K562 (cell line): ENCODE measurements around the gene DDRGK1. TPM values are rescaled to one million over a fixed set of nuclear protein-coding genes. Genes with fewer than 3 reads are reported as not detected.

Experiments used
- ATAC-seq: fragments of 200-7000 bp; cut with Tn5 transposase; 3 replicates; pipeline ENCODE4 v1.9.1; 2020; ENCODE audit warnings: moderate library complexity
- BruUV-seq: library from RNA; stranded (reverse); fragments of 400-500 nt; replicated peaks from 2 replicates; lab custom pipeline; 2021; lab: Mats Ljungman, UMichigan
- CTCF ChIA-PET: fragments of 300-600 bp; formaldehyde crosslinking; extraction: SDS; loops from one replicate; lab custom pipeline; 2021; ENCODE audit warnings: low intra/inter-chr PET ratio; lab: Yijun Ruan, JAX
- POLR2A ChIA-PET: fragments of 300-600, 350-650 bp; sonication (Branson Sonifier 250); formaldehyde crosslinking; extraction: SDS; loops from one replicate; lab custom pipeline; 2021; ENCODE audit warnings: antibody characterized with exemption, inconsistent platforms; lab: Yijun Ruan, JAX
- DNase-seq, 4 experiments: peaks; one replicate each; pipeline versions ENCODE4 v3.0.0 to v3.0.0-alpha.2; 2011 to 2018; ENCODE audit warnings: low spot score in 3 of 4, mixed read lengths in 3 of 4; ENCODE audit errors: extremely low read depth in 1 of 4
- FAIRE-seq: peaks from 2 replicates; lab custom pipeline; 2011; peaks lifted over from hg19 to GRCh38; lab: Jason Lieb, UNC
- H2AFZ ChIP-seq: 2 replicates; pipeline ENCODE4 v1.6.0; 2011; ENCODE audit warnings: low read depth, low read length, control low read depth, inconsistent platforms
- H3K27ac ChIP-seq: fragments of 200-600 bp; 3 replicates; pipeline ENCODE4 v1.8.0; 2011; ENCODE audit warnings: low read depth, mild to moderate bottlenecking, control low read depth, inconsistent platforms, low read length, moderate library complexity, mixed read lengths; ENCODE audit errors: extremely low read depth
- H3K27me3 ChIP-seq, 2 experiments: fragments of 300-600 bp in 1 of 2; 2 replicates in 1 of 2; 3 replicates in 1 of 2; pipeline versions ENCODE4 v1.6.0 to v1.8.0; 2011; ENCODE audit warnings: inconsistent platforms in 2 of 2, low read length in 2 of 2, mild to moderate bottlenecking in 1 of 2, mixed read lengths in 1 of 2, moderate library complexity in 1 of 2; ENCODE audit not compliant: control insufficient read depth in 2 of 2, insufficient read depth in 2 of 2
- H3K36me3 ChIP-seq: fragments of 300-600 bp; 3 replicates; pipeline ENCODE4 v1.8.0; 2011; ENCODE audit warnings: mild to moderate bottlenecking, low read length, inconsistent platforms; ENCODE audit not compliant: control insufficient read depth, insufficient read depth
- H3K4me1 ChIP-seq, 2 experiments: fragments of 200-600 bp in 1 of 2; replicated peaks in 1 of 2; 2 replicates in 1 of 2; 3 replicates in 1 of 2; pipeline versions ENCODE4 v1.5.1 to v1.8.0; 2011; ENCODE audit warnings: inconsistent platforms in 2 of 2, low read length in 2 of 2, mild to moderate bottlenecking in 1 of 2, mixed read lengths in 1 of 2, moderate library complexity in 1 of 2; ENCODE audit not compliant: control insufficient read depth in 2 of 2, insufficient read depth in 2 of 2
- H3K4me2 ChIP-seq: 2 replicates; pipeline ENCODE4 v1.6.1; 2011; ENCODE audit warnings: low read length, control low read depth, inconsistent platforms, mixed read lengths; ENCODE audit not compliant: insufficient read depth
- H3K4me3 ChIP-seq: fragments of 200-600 bp; sonication (generic), shearing (Covaris generic); 2 replicates; pipeline ENCODE4 v1.5.1; 2016; ENCODE audit warnings: control low read depth, inconsistent platforms
- H3K79me2 ChIP-seq: fragments of 200-600 bp; 3 replicates; pipeline ENCODE4 v1.8.0; 2011; ENCODE audit warnings: low read length, inconsistent platforms; ENCODE audit not compliant: control insufficient read depth, insufficient read depth
- H3K9ac ChIP-seq, 2 experiments: 2 replicates each; pipeline versions ENCODE4 v1.6.0 to v1.6.1; 2011; ENCODE audit warnings: low read depth in 2 of 2, low read length in 2 of 2, control low read depth in 1 of 2, inconsistent platforms in 1 of 2, mild to moderate bottlenecking in 1 of 2, mixed read lengths in 1 of 2; ENCODE audit not compliant: insufficient read depth in 1 of 2
- H3K9me1 ChIP-seq: one replicate; pipeline ENCODE4 v1.6.0; 2011; ENCODE audit warnings: inconsistent platforms, mild to moderate bottlenecking, low read length, moderate library complexity; ENCODE audit not compliant: control insufficient read depth, insufficient read depth
- H3K9me3 ChIP-seq: replicated peaks from 2 replicates; pipeline ENCODE4 v1.5.1; 2011; ENCODE audit warnings: low read depth, low read length, inconsistent platforms; ENCODE audit not compliant: control insufficient read depth, insufficient read depth
- H4K20me1 ChIP-seq: replicated peaks from 2 replicates; pipeline ENCODE4 v1.6.1; 2011; ENCODE audit warnings: low read length, inconsistent platforms, mixed read lengths; ENCODE audit not compliant: control insufficient read depth, insufficient read depth
- ARID2 ChIP-seq: fragments of 450-650 bp; IDR thresholded peaks from 2 replicates; pipeline ENCODE4 v1.6.1; 2017; ENCODE audit warnings: antibody characterized with exemption, mild to moderate bottlenecking
- BRF1 ChIP-seq: IDR thresholded peaks from 3 replicates; pipeline ENCODE4 v1.6.1; 2011; ENCODE audit warnings: borderline replicate concordance, mild to moderate bottlenecking; ENCODE audit not compliant: insufficient read length; ENCODE audit errors: extremely low read depth
- GABPB2 ChIP-seq: fragments of 250-450 bp; sonication (Bioruptor Pico); conservative IDR thresholded peaks from 2 replicates; pipeline ENCODE4 v1.5.1; 2021; ENCODE audit warnings: mild to moderate bottlenecking
- HMG20B ChIP-seq: fragments of 250-450 bp; sonication (Bioruptor Pico); IDR thresholded peaks from 2 replicates; pipeline ENCODE4 v1.5.0; 2021; ENCODE audit warnings: mild to moderate bottlenecking
- L3MBTL2 ChIP-seq: fragments of 450-650 bp; IDR thresholded peaks from 2 replicates; pipeline ENCODE4 v1.6.1; 2016; ENCODE audit warnings: mild to moderate bottlenecking, moderate library complexity
- MCM3 ChIP-seq: fragments of 450-650 bp; IDR thresholded peaks from 2 replicates; pipeline ENCODE4 v1.6.1; 2016
- POLR2AphosphoS2 ChIP-seq: IDR thresholded peaks from 2 replicates; pipeline ENCODE4 v1.6.1; 2012; ENCODE audit warnings: low read length, improper control_type of control experiment
- POLR3G ChIP-seq: IDR thresholded peaks from 2 replicates; pipeline ENCODE4 v1.6.1; 2011; ENCODE audit not compliant: insufficient read length, insufficient replicate concordance; ENCODE audit errors: extremely low read depth
- PTRF ChIP-seq: fragments of 450-650 bp; IDR thresholded peaks from 2 replicates; pipeline ENCODE4 v1.6.1; 2016; ENCODE audit warnings: mild to moderate bottlenecking, missing genetic modification characterization, missing compliant biosample characterization
- RHOXF2B ChIP-seq: fragments of 250-450 bp; sonication (Bioruptor Pico); conservative IDR thresholded peaks from 2 replicates; pipeline ENCODE4 v1.5.1; 2021
- SIX5 ChIP-seq, 2 experiments: IDR thresholded peaks; 2 replicates each; pipeline ENCODE4 v1.6.1; 2011; ENCODE audit warnings: low read length in 2 of 2, borderline replicate concordance in 1 of 2, low read depth in 1 of 2, mild to moderate bottlenecking in 1 of 2, moderate library complexity in 1 of 2; ENCODE audit not compliant: insufficient read depth in 1 of 2
- SPI1 ChIP-seq: IDR thresholded peaks from 2 replicates; pipeline ENCODE4 v1.6.1; 2011; ENCODE audit warnings: low read depth, low read length, control low read depth, borderline replicate concordance
- TSC22D4 ChIP-seq: fragments of 450-650 bp; IDR thresholded peaks from 2 replicates; pipeline ENCODE4 v1.6.1; 2016; ENCODE audit warnings: missing genetic modification characterization, missing biosample characterization, control low read depth
- ZNF239 ChIP-seq: fragments of 250-450 bp; sonication (Bioruptor Pico); IDR thresholded peaks from 2 replicates; pipeline ENCODE4 v1.4.0; 2020; ENCODE audit warnings: mild to moderate bottlenecking
- ZNF57 ChIP-seq: fragments of 450-650 bp; formaldehyde crosslinking; IDR thresholded peaks from 2 replicates; pipeline ENCODE4 v1.4.0; 2020; ENCODE audit warnings: mild to moderate bottlenecking, moderate library complexity
- ZNF668 ChIP-seq: fragments of 250-450 bp; sonication (Bioruptor Pico); IDR thresholded peaks from 2 replicates; pipeline ENCODE4 v1.8.0; 2022; ENCODE audit warnings: mild to moderate bottlenecking, inconsistent platforms
- WGBS: fragments of 100-300 bp; shearing (Covaris generic); methylation state at CpG from one replicate; pipeline ENCODE4 v1.1.6; 2016; ENCODE audit warnings: low coverage, mixed read lengths; ENCODE audit not compliant: insufficient coverage; ENCODE audit errors: missing lambda C conversion rate; 5-methylcytosine and 5-hydroxymethylcytosine counted together
- in situ Hi-C: fragments of 300-500 bp; cut with MboI; formaldehyde crosslinking; loops from 4 replicates; pipeline ENCODE4 v1.15.0; 2018; ENCODE audit warnings: inconsistent platforms, mixed read lengths
- intact Hi-C: fragments of 100-400 bp; cut with micrococcal nuclease; formaldehyde crosslinking; loops from 2 replicates; pipeline ENCODE4 v1.14.2; 2022
- polyA plus RNA-seq, 8 experiments: library from polyadenylated mRNA; depleted of rRNA in 4 of 8; stranded (reverse) in 5 of 8; unstranded in 3 of 8; fragments of >200 nt; fragmentation: Nextera tagmentation in 2 of 8; fragmentation: Illumina TruSeq in 1 of 8; extraction: Ambion mirVana in 2 of 8; extraction: Trizol in 1 of 8; gene quantifications; 2 replicates each; pipeline versions ENCODE4 v1.2.1 to v1.2.3, GENCODE V29; 2011 to 2014; ENCODE audit warnings: inconsistent platforms in 1 of 8, missing spikeins in 1 of 8
- total RNA-seq, 7 experiments: library from RNA; depleted of rRNA in 6 of 7; stranded (reverse); fragments of >200 nt in 6 of 7; fragmentation: Illumina TruSeq in 2 of 7; extraction: Trizol in 2 of 7; gene quantifications; 2 replicates each; pipeline versions ENCODE4 v1.2.1 to v1.2.3, GENCODE V29; 2011 to 2021; ENCODE audit warnings: low replicate concordance in 1 of 7
- TF ChIP-seq, protein P1 (sequence below): fragments of 250-450 bp; sonication (Bioruptor Pico); IDR thresholded peaks from 2 replicates; pipeline ENCODE4 v1.5.1; 2021; ENCODE audit warnings: mild to moderate bottlenecking
- TF ChIP-seq, protein P2 (sequence below): sonication (generic); formaldehyde crosslinking; IDR thresholded peaks from 2 replicates; pipeline ENCODE4 v1.8.0; 2022; ENCODE audit warnings: mild to moderate bottlenecking, low read depth, missing genetic modification reagents
- TF ChIP-seq, protein P3 (sequence below): fragments of 250-450 bp; sonication (Bioruptor Pico); IDR thresholded peaks from 2 replicates; pipeline ENCODE4 v1.5.0; 2020; ENCODE audit warnings: mild to moderate bottlenecking, borderline replicate concordance

The DDRGK1 gene
- total and polyA plus RNA-seq, 9 of the 15 experiments (the other 6 are each of a cell fraction or from before 2014, with no cell fraction given): 2.3 to 54.4 (median 29.1) TPM

DNA sequence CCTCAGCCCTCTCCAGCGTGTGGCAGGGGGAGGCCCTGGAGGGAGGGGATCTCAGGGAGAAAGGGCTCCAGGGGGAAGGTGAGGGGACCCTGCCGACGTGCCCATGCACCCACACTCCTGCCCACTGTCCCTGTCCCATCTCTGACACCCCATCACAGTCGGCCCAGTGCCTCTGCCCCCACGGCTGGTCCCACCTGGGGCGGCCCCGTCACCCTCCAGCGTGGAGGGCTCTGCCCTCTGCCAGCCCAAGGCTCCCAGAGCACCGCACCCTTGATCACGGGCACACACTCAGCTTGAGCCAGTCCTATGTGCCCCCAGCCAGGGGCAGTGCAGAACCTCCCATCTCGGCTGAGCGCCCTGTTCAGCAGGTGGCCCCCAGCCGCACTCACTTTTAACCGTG is 25.3 kb upstream of the DDRGK1 start:
- Histone ChIP-seq H3K4me3 (no peak overlapping the region), H3K9me3 (no peaks in the 10 kb centered on the region), H3K27me3 (no peaks in the 10 kb centered on the region), H3K79me2 (no peaks in the 10 kb centered on the region), H4K20me1 (no peaks in the 10 kb centered on the region), H3K36me3 (no peaks in the 10 kb centered on the region), H3K9me1 (no peaks in the 10 kb centered on the region), H3K9ac (no peak overlapping the region; a peak in 1 of 4 replicates), H3K4me1 (peaks cover 0 to 24% of the 10 kb centered on the region in 2 experiments; a peak in 2 of 5 replicates), H2AFZ (no peak overlapping the region), H3K27ac (no peak overlapping the region), H3K4me2 (no peak overlapping the region)
- ATAC-seq: no peak
- 64% methylated on average over 12 of the region's 14 CpGs for WGBS
- DNase-seq: no peak
- intact Hi-C loops (no loop called here), in situ Hi-C loops (no loop called here)
- POLR2A ChIA-PET: interaction anchor here (0.6 kb wide), 1 partner anchor 23 kb away, joined by 3 read pairs; no protein-coding TSS in a partner anchor
- CTCF ChIA-PET: no interaction called here
- FAIRE-seq: no peak
- BruUV-seq: no TSS peak
- TF ChIP-seq RHOXF2B (CRISPR knock-in tag) (no peak), SPI1 (no peak), ZNF668 (no peak), POLR3G (no peak), PTRF (tag) (no peak), POLR2AphosphoS2 (no peak), SIX5 (IDR thresholded peaks at IDR 0.05; ENCODE audit: borderline replicate concordance in 1 of 2, insufficient read depth in 1 of 2, low read depth in 1 of 2, low read length in 2 of 2) (no peak), L3MBTL2 (no peak), HMG20B (CRISPR knock-in tag) (no peak), MCM3 (no peak), ARID2 (no peak), GABPB2 (CRISPR knock-in tag) (no peak), ZNF57 (CRISPR knock-in tag) (no peak), TSC22D4 (tag) (no peak), BRF1 (no peak), ZNF239 (CRISPR knock-in tag) (no peak)
- TF ChIP-seq, protein P1, sequence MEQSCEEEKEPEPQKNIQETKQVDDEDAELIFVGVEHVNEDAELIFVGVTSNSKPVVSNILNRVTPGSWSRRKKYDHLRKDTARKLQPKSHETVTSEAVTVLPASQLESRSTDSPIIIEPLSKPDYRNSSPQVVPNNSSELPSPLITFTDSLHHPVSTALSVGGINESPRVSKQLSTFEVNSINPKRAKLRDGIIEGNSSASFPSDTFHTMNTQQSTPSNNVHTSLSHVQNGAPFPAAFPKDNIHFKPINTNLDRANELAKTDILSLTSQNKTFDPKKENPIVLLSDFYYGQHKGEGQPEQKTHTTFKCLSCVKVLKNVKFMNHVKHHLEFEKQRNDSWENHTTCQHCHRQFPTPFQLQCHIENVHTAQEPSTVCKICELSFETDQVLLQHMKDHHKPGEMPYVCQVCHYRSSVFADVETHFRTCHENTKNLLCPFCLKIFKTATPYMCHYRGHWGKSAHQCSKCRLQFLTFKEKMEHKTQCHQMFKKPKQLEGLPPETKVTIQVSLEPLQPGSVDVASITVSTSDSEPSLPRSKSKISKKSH (CRISPR knock-in tag): no peak
- TF ChIP-seq, protein P2, sequence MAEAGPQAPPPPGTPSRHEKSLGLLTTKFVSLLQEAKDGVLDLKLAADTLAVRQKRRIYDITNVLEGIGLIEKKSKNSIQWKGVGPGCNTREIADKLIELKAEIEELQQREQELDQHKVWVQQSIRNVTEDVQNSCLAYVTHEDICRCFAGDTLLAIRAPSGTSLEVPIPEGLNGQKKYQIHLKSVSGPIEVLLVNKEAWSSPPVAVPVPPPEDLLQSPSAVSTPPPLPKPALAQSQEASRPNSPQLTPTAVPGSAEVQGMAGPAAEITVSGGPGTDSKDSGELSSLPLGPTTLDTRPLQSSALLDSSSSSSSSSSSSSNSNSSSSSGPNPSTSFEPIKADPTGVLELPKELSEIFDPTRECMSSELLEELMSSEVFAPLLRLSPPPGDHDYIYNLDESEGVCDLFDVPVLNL (CRISPR knock-in tag): no peak
- TF ChIP-seq, protein P3, sequence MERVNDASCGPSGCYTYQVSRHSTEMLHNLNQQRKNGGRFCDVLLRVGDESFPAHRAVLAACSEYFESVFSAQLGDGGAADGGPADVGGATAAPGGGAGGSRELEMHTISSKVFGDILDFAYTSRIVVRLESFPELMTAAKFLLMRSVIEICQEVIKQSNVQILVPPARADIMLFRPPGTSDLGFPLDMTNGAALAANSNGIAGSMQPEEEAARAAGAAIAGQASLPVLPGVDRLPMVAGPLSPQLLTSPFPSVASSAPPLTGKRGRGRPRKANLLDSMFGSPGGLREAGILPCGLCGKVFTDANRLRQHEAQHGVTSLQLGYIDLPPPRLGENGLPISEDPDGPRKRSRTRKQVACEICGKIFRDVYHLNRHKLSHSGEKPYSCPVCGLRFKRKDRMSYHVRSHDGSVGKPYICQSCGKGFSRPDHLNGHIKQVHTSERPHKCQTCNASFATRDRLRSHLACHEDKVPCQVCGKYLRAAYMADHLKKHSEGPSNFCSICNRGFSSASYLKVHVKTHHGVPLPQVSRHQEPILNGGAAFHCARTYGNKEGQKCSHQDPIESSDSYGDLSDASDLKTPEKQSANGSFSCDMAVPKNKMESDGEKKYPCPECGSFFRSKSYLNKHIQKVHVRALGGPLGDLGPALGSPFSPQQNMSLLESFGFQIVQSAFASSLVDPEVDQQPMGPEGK: no peak
